Ectodermal cell (in vitro differentiated cells): ENCODE results near the gene HDHD2.

Source experiments
- H3K27ac ChIP-seq: 2 replicates; pipeline ENCODE4 v1.7.0; 2013; ENCODE audit warnings: mild to moderate bottlenecking, low read depth, low read length; ENCODE audit not compliant: insufficient read depth, poor library complexity, severe bottlenecking
- H3K27me3 ChIP-seq: 2 replicates; pipeline ENCODE4 v1.7.0; 2013; ENCODE audit warnings: mild to moderate bottlenecking, low read length; ENCODE audit not compliant: insufficient read depth, control insufficient read depth, poor library complexity, severe bottlenecking
- H3K36me3 ChIP-seq: one replicate; pipeline ENCODE4 v1.7.0; 2013; ENCODE audit warnings: low read length; ENCODE audit not compliant: control insufficient read depth, insufficient read depth
- H3K4me1 ChIP-seq: one replicate; pipeline ENCODE4 v1.7.0; 2013; ENCODE audit warnings: low read length; ENCODE audit not compliant: control insufficient read depth, insufficient read depth
- H3K4me3 ChIP-seq: 2 replicates; pipeline ENCODE4 v1.7.0; 2013; ENCODE audit warnings: low read depth, low read length, control low read depth; ENCODE audit not compliant: insufficient read depth
- H3K9me3 ChIP-seq: 2 replicates; pipeline ENCODE4 v1.7.0; 2013; ENCODE audit warnings: mild to moderate bottlenecking, low read length, moderate library complexity; ENCODE audit not compliant: control insufficient read depth
- WGBS, 2 experiments: methylation state at CpG; one replicate each; pipeline ENCODE4 v1.1.7; 2013; ENCODE audit warnings: missing lambda C conversion rate in 2 of 2; 5-methylcytosine and 5-hydroxymethylcytosine counted together

HDHD2 gene

GRCh38 chr18:47077111-47077510 is 73.2 kb downstream of the HDHD2 start:
- H3K4me3 ChIP-seq: no peak overlapping the region
- H3K4me1 ChIP-seq: peaks cover 9% of the 10 kb centered on the region
- WGBS, 2 experiments: 89 to 92% methylated on average over 7 of the region's 7 CpGs
- H3K27ac ChIP-seq: no peak overlapping the region
- H3K9me3 ChIP-seq: no peaks in the 10 kb centered on the region
- H3K36me3 ChIP-seq: no peaks in the 10 kb centered on the region
- H3K27me3 ChIP-seq: no peaks in the 10 kb centered on the region

- 62 to 67% methylated on average over 12 to 13 of the region's 13 CpGs for WGBS, 2 experiments
- H3K27me3 ChIP-seq: no peaks in the 10 kb centered on the region
- H3K4me1 ChIP-seq: peaks cover 9% of the 10 kb centered on the region
- no peak overlapping the region for H3K4me3 ChIP-seq
- no peaks in the 10 kb centered on the region for H3K9me3 ChIP-seq
- no peaks in the 10 kb centered on the region for H3K36me3 ChIP-seq
- no peak overlapping the region for H3K27ac ChIP-seq
These were observed 75.0 kb downstream of the HDHD2 start for GRCh38 chr18:47075098-47075883.

DNA sequence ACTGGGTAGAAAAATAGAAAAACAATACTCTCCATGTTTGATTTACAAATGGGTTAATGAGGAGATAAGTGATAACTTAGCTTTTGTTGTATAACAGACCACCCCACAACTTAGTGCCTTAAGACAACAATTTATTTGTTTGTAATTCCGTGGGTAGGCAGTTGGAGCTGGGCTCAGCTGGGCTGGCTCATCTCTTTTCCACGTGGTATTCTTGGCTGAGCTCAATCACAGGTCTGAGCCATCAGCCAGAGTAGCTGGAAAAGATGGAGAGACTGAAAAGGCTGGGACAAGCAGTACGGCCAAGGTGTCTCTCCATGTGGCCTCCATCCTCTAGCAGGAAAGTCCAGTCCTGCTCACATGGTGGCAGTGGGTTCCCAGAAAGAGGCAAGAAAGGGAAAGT is 82.7 kb downstream of the HDHD2 start:
- Histone ChIP-seq H3K4me1 (no peaks in the 10 kb centered on the region), H3K9me3 (no peaks in the 10 kb centered on the region), H3K27ac (no peak overlapping the region), H3K27me3 (no peaks in the 10 kb centered on the region), H3K36me3 (peaks cover 3% of the 10 kb centered on the region), H3K4me3 (no peak overlapping the region)
- 62 to 66% methylated on average over 3 of the region's 3 CpGs for WGBS, 2 experiments

DNA sequence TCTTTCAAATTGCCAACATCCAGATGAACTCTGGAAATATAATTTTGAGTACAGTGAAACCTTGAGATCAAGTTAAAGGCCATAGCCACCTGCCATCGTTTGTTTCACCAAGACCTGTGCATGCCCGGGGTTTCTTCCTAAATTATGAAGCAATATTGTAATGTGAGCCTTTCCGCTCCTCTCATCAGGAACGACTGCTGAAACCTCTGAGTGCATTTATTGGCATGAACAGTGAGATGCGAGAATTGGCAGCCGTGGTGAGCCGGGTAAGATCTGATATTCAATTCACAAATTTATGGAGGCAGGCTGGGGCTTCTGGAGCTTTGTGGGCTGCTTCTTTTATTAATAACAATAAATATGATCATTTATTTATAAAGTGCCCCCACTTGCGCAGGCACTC is 87.2 kb downstream of the HDHD2 start:
- H3K9me3 ChIP-seq: no peaks in the 10 kb centered on the region
- 94 to 95% methylated on average over 7 of the region's 8 CpGs for WGBS, 2 experiments
- H3K27me3 ChIP-seq: no peaks in the 10 kb centered on the region
- no peak overlapping the region for H3K4me3 ChIP-seq
- peaks cover 3% of the 10 kb centered on the region for H3K36me3 ChIP-seq
- no peak overlapping the region for H3K27ac ChIP-seq
- H3K4me1 ChIP-seq: no peaks in the 10 kb centered on the region

DNA sequence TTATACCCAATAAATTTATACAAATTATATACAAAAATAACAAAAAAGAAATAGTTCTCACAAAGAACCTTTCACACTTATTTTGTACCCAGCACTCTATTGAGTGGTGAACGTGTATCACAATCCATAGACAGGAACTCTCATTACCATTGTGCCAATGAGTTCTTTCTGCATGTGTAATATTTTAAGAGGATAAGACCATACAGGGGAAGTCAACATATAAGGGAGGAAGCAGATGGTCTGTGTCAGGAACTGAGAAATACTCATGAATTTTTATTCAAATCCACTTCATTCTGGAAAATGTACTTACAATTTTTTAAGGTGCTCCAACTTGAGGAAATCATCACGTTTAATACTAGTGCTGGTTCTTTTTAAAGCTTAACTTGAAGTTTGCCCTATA is 87.8 kb downstream of the HDHD2 start:
- no peak overlapping the region for H3K4me3 ChIP-seq
- H3K27ac ChIP-seq: no peak overlapping the region
- no peaks in the 10 kb centered on the region for H3K27me3 ChIP-seq
- peaks cover 1% of the 10 kb centered on the region for H3K36me3 ChIP-seq
- 85 to 93% methylated on average over 2 of the region's 2 CpGs for WGBS, 2 experiments
- H3K4me1 ChIP-seq: peaks cover 4% of the 10 kb centered on the region
- no peaks in the 10 kb centered on the region for H3K9me3 ChIP-seq
